ENCODE data around the gene DRG2.

The DRG2 gene

DNA sequence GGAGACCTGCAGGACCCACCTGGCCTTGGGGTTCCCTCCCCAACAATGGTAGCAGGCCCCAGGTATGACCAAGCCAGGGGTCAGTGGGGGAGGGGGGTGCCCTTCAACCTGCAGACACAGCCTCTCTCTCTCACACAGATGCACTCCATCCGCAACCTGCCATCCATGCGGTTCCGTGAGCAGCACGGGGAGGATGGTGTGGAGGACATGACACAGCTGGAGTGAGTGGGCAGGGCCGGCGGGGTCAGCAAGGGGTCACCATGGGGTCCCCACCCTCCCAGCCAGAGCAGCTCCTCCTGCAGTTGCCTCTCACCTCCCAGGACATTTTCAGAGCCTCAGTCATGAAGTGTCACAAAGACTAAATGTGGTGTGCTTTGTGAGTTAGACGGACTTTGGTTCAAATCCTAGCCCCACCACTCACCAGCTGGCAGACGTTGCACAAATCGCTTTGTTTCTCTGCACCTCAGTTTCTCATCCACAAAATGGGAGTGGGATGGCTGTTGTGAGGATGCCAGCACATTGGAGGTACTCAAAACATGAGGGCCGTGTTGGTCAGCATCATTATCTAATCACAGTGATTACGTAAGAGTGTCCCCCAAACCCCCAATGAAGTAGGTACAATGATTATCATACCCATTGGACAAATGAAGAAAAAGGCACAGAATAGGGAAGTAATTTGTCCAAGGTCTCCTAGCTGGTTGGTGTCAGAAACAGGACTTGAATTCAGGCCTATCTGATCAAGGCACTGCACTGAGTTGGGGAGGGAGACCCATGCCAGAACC lies 36.8 kb downstream of the DRG2 start:
- ATAC-seq (ENCODE audit: insufficient read depth, low read depth) = no peak
- Histone ChIP-seq H3K9me3 (ENCODE audit: insufficient read depth, low read length, severe bottlenecking) (peaks cover 8% of the 10 kb centered on the region), H3K27me3 (ENCODE audit: insufficient read depth, low read length, poor library complexity) (no peaks in the 10 kb centered on the region), H3K4me1 (ENCODE audit: insufficient read depth, low read length) (no peaks in the 10 kb centered on the region), H4K20me1 (ENCODE audit: insufficient read depth, low read length) (no peaks in the 10 kb centered on the region), H3K4me2 (ENCODE audit: insufficient read depth, low read length) (no peak overlapping the region), H3K4me3 (ENCODE audit: low read depth in 1 of 2, low read length in 2 of 2) (no peak overlapping the region), H2AFZ (ENCODE audit: low read depth, low read length) (no peak overlapping the region), H3K79me2 (ENCODE audit: insufficient read depth, low read length) (no peaks in the 10 kb centered on the region), H3K36me3 (ENCODE audit: insufficient read depth, low read length) (no peaks in the 10 kb centered on the region), H3K9ac (ENCODE audit: low read depth, low read length) (no peak overlapping the region), H3K27ac (ENCODE audit: low read length) (no peak overlapping the region)
- no peak for DNase-seq
- TF ChIP-seq, protein P1, sequence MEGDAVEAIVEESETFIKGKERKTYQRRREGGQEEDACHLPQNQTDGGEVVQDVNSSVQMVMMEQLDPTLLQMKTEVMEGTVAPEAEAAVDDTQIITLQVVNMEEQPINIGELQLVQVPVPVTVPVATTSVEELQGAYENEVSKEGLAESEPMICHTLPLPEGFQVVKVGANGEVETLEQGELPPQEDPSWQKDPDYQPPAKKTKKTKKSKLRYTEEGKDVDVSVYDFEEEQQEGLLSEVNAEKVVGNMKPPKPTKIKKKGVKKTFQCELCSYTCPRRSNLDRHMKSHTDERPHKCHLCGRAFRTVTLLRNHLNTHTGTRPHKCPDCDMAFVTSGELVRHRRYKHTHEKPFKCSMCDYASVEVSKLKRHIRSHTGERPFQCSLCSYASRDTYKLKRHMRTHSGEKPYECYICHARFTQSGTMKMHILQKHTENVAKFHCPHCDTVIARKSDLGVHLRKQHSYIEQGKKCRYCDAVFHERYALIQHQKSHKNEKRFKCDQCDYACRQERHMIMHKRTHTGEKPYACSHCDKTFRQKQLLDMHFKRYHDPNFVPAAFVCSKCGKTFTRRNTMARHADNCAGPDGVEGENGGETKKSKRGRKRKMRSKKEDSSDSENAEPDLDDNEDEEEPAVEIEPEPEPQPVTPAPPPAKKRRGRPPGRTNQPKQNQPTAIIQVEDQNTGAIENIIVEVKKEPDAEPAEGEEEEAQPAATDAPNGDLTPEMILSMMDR (IDR thresholded peaks at IDR 0.05; ENCODE audit: borderline replicate concordance, extremely low read depth, low read length, poor library complexity, severe bottlenecking) = no peak
- no peak for TF ChIP-seq EZH2 (IDR thresholded peaks at IDR 0.05; ENCODE audit: borderline replicate concordance, low read depth, low read length, severe bottlenecking)

- no peak overlapping the region for H3K4me2 ChIP-seq (ENCODE audit: insufficient read depth, low read length)
- TF ChIP-seq EZH2 (IDR thresholded peaks at IDR 0.05; ENCODE audit: borderline replicate concordance, low read depth, low read length, severe bottlenecking) = no peak
- TF ChIP-seq, protein P1 (IDR thresholded peaks at IDR 0.05; ENCODE audit: borderline replicate concordance, extremely low read depth, low read length, poor library complexity, severe bottlenecking) = no peak
- H3K27me3 ChIP-seq (ENCODE audit: insufficient read depth, low read length, poor library complexity) = no peaks in the 10 kb centered on the region
- no peaks in the 10 kb centered on the region for H3K4me1 ChIP-seq (ENCODE audit: insufficient read depth, low read length)
- no peaks in the 10 kb centered on the region for H3K79me2 ChIP-seq (ENCODE audit: insufficient read depth, low read length)
- H3K27ac ChIP-seq (ENCODE audit: low read length) = no peak overlapping the region
- no peak overlapping the region for H2AFZ ChIP-seq (ENCODE audit: low read depth, low read length)
- DNase-seq (no peak), ATAC-seq (ENCODE audit: insufficient read depth, low read depth) (no peak)
- H4K20me1 ChIP-seq (ENCODE audit: insufficient read depth, low read length) = no peaks in the 10 kb centered on the region
- H3K4me3 ChIP-seq (ENCODE audit: low read depth in 1 of 2, low read length in 2 of 2) = no peak overlapping the region
- H3K36me3 ChIP-seq (ENCODE audit: insufficient read depth, low read length) = no peaks in the 10 kb centered on the region
- no peaks in the 10 kb centered on the region for H3K9me3 ChIP-seq (ENCODE audit: insufficient read depth, low read length, severe bottlenecking)
- H3K9ac ChIP-seq (ENCODE audit: low read depth, low read length) = no peak overlapping the region
Measured at GRCh38 chr17:18129041-18129502, 41.3 kb downstream of the DRG2 start.

GRCh38 chr17:18132711-18133110 lies 45.0 kb downstream of the DRG2 start:
- Histone ChIP-seq H3K9me3 (ENCODE audit: insufficient read depth, low read length, severe bottlenecking) (no peaks in the 10 kb centered on the region), H3K36me3 (ENCODE audit: insufficient read depth, low read length) (no peaks in the 10 kb centered on the region), H3K9ac (ENCODE audit: low read depth, low read length) (no peak overlapping the region), H4K20me1 (ENCODE audit: insufficient read depth, low read length) (no peaks in the 10 kb centered on the region), H3K4me2 (ENCODE audit: insufficient read depth, low read length) (no peak overlapping the region), H3K4me3 (ENCODE audit: low read depth in 1 of 2, low read length in 2 of 2) (no peak overlapping the region), H2AFZ (ENCODE audit: low read depth, low read length) (no peak overlapping the region), H3K27me3 (ENCODE audit: insufficient read depth, low read length, poor library complexity) (no peaks in the 10 kb centered on the region), H3K79me2 (ENCODE audit: insufficient read depth, low read length) (no peaks in the 10 kb centered on the region), H3K27ac (ENCODE audit: low read length) (no peak overlapping the region), H3K4me1 (ENCODE audit: insufficient read depth, low read length) (no peaks in the 10 kb centered on the region)
- DNase-seq (no peak), ATAC-seq (ENCODE audit: insufficient read depth, low read depth) (no peak)
- no peak for TF ChIP-seq EZH2 (IDR thresholded peaks at IDR 0.05; ENCODE audit: borderline replicate concordance, low read depth, low read length, severe bottlenecking)
- TF ChIP-seq, protein P1 (IDR thresholded peaks at IDR 0.05; ENCODE audit: borderline replicate concordance, extremely low read depth, low read length, poor library complexity, severe bottlenecking) = no peak
